Measurements from ENCODE around the gene RAB40B. TPM values are rescaled to one million over a fixed set of nuclear protein-coding genes. Genes with fewer than 3 reads are reported as not detected.

The RAB40B gene
- total RNA-seq, 2 donors from 2014 or later: 1.2 to 4.6 TPM

GRCh38 chr17:82698974-82699442 lies 510 bp upstream of the RAB40B start:
- H3K27ac Mint-ChIP-seq: no peak overlapping the region
- H3K9ac ChIP-seq (ENCODE audit: extremely low read depth, low read length, poor library complexity, severe bottlenecking): no peak overlapping the region
- H3K9me3 Mint-ChIP-seq: peaks cover 12% of the 10 kb centered on the region
- 11 to 27% methylated on average over 16 to 45 of the region's 45 CpGs for WGBS, 2 experiments (ENCODE audit: insufficient coverage in 1 of 2, insufficient read length in 1 of 2)
- peaks cover 10% of the 10 kb centered on the region for H3K9me3 ChIP-seq (ENCODE audit: control insufficient read depth, low read length)
- H3K4me3 ChIP-seq (ENCODE audit: low read length): peak overlapping the region; percentile 77
- no peak overlapping the region for H3K27ac ChIP-seq (ENCODE audit: low read depth, low read length)
- H3K4me1 Mint-ChIP-seq: no peaks in the 10 kb centered on the region
- no peaks in the 10 kb centered on the region for H3K36me3 ChIP-seq (ENCODE audit: control insufficient read depth, insufficient read depth, low read length)
- TF ChIP-seq, protein P1, sequence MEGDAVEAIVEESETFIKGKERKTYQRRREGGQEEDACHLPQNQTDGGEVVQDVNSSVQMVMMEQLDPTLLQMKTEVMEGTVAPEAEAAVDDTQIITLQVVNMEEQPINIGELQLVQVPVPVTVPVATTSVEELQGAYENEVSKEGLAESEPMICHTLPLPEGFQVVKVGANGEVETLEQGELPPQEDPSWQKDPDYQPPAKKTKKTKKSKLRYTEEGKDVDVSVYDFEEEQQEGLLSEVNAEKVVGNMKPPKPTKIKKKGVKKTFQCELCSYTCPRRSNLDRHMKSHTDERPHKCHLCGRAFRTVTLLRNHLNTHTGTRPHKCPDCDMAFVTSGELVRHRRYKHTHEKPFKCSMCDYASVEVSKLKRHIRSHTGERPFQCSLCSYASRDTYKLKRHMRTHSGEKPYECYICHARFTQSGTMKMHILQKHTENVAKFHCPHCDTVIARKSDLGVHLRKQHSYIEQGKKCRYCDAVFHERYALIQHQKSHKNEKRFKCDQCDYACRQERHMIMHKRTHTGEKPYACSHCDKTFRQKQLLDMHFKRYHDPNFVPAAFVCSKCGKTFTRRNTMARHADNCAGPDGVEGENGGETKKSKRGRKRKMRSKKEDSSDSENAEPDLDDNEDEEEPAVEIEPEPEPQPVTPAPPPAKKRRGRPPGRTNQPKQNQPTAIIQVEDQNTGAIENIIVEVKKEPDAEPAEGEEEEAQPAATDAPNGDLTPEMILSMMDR (conservative IDR thresholded peaks at IDR 0.05): no peak
- no peak for DNase-seq
- H3K36me3 Mint-ChIP-seq (ENCODE audit: low read depth): peaks cover 9% of the 10 kb centered on the region
- peaks cover 50% of the 10 kb centered on the region for H3K27me3 ChIP-seq (ENCODE audit: control insufficient read depth, insufficient read depth, low read length, poor library complexity, severe bottlenecking)
- no peaks in the 10 kb centered on the region for H3K4me1 ChIP-seq (ENCODE audit: control insufficient read depth, insufficient read depth, low read length)
- peaks cover 55% of the 10 kb centered on the region for H3K27me3 Mint-ChIP-seq (ENCODE audit: insufficient read depth)
- H3K4me3 Mint-ChIP-seq: peak overlapping the region; percentile 61

- WGBS, 2 experiments (ENCODE audit: insufficient coverage in 1 of 2, insufficient read length in 1 of 2): 8% methylated on average over 32 of the region's 32 CpGs; no CpG with 5 or more reads in 1 of the 2 experiments
These were observed 762 bp downstream of the RAB40B start for GRCh38 chr17:82697808-82698064.

DNA sequence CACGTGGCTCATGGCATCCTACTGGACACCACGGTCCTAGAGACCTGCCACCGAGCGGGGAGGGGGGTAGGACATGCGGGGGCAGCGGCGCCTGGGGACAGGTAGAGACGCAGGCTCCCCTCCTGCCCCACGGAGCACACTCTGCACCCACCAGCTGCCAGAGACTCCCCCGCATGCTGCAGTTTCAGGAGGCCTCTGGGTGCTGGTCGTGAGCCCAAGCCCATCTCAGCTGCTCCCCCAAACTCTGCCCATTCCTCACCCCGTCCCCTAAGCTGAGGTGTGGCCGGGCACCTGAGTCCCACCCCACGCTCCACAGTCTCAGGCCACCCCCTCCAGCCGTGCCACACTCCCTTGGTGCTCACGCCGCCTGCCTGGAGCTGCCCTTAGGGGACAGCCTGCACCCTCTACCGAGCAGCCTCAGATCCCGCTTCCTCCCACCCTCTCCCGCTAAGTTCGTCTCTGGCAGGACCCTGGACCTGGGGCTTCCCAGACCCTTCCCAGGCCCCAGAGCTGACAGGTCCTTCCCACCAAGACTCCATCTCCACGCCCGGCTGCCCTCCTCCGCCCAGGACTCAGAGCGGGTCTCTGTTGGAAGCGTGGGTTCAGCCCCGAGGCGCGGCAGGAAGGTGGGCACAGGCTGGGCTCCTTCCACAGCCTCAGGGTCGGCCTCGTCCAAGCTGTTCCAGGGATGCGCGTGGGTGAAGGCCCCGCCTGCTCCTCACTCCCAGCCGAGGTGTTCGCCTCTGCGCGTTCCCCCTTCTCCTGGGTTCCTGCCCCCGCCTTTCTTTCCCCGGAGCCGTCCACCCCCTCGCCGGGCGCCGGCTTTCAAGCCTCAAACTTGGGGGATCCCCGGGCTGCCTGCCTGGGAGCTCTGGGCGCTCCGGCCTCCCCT lies 1.3 kb downstream of the RAB40B start:
- Mint-ChIP-seq H3K4me1 (no peaks in the 10 kb centered on the region), H3K4me3 (peak overlapping the region; percentile 61), H3K27me3 (ENCODE audit: insufficient read depth) (peaks cover 57% of the 10 kb centered on the region), H3K27ac (no peak overlapping the region), H3K36me3 (ENCODE audit: low read depth) (peaks cover 12% of the 10 kb centered on the region), H3K9me3 (peaks cover 16% of the 10 kb centered on the region)
- H3K27me3 ChIP-seq (ENCODE audit: control insufficient read depth, insufficient read depth, low read length, poor library complexity, severe bottlenecking): peaks cover 50% of the 10 kb centered on the region
- peaks cover 10% of the 10 kb centered on the region for H3K9me3 ChIP-seq (ENCODE audit: control insufficient read depth, low read length)
- H3K9ac ChIP-seq (ENCODE audit: extremely low read depth, low read length, poor library complexity, severe bottlenecking): no peak overlapping the region
- H3K27ac ChIP-seq (ENCODE audit: low read depth, low read length): no peak overlapping the region
- DNase-seq: peak; percentile 77
- TF ChIP-seq, protein P1 (conservative IDR thresholded peaks at IDR 0.05): no peak
- WGBS, 2 experiments (ENCODE audit: insufficient coverage in 1 of 2, insufficient read length in 1 of 2): 40 to 41% methylated on average over 20 to 48 of the region's 48 CpGs
- H3K4me1 ChIP-seq (ENCODE audit: control insufficient read depth, insufficient read depth, low read length): no peaks in the 10 kb centered on the region
- no peak overlapping the region for H3K4me3 ChIP-seq (ENCODE audit: low read length)
- no peaks in the 10 kb centered on the region for H3K36me3 ChIP-seq (ENCODE audit: control insufficient read depth, insufficient read depth, low read length)

More at GRCh38 chr17:82697808-82698064, 762 bp downstream of the RAB40B start:
- no peaks in the 10 kb centered on the region for H3K4me1 ChIP-seq (ENCODE audit: control insufficient read depth, insufficient read depth, low read length)
- peaks cover 16% of the 10 kb centered on the region for H3K9me3 Mint-ChIP-seq
- H3K9ac ChIP-seq (ENCODE audit: extremely low read depth, low read length, poor library complexity, severe bottlenecking): no peak overlapping the region
- TF ChIP-seq, protein P1 (conservative IDR thresholded peaks at IDR 0.05): no peak
- peaks cover 50% of the 10 kb centered on the region for H3K27me3 ChIP-seq (ENCODE audit: control insufficient read depth, insufficient read depth, low read length, poor library complexity, severe bottlenecking)
- no peak overlapping the region for H3K4me3 ChIP-seq (ENCODE audit: low read length)
- no peaks in the 10 kb centered on the region for H3K4me1 Mint-ChIP-seq
- H3K9me3 ChIP-seq (ENCODE audit: control insufficient read depth, low read length): peaks cover 10% of the 10 kb centered on the region
- H3K4me3 Mint-ChIP-seq: peak overlapping the region; percentile 61
- H3K36me3 Mint-ChIP-seq (ENCODE audit: low read depth): peaks cover 12% of the 10 kb centered on the region
- no peak overlapping the region for H3K27ac Mint-ChIP-seq
- no peak overlapping the region for H3K27ac ChIP-seq (ENCODE audit: low read depth, low read length)
- H3K36me3 ChIP-seq (ENCODE audit: control insufficient read depth, insufficient read depth, low read length): no peaks in the 10 kb centered on the region
- peaks cover 57% of the 10 kb centered on the region for H3K27me3 Mint-ChIP-seq (ENCODE audit: insufficient read depth)
- no peak for DNase-seq
